NCI-H1417 (cell line): Measurements from ENCODE around the gene PHTF1.

Source experiments
- DNase-seq, 3 experiments: peaks; one replicate each; lab custom pipeline; 2025; lab: John Stamatoyannopoulos, UW

The PHTF1 gene

DNA sequence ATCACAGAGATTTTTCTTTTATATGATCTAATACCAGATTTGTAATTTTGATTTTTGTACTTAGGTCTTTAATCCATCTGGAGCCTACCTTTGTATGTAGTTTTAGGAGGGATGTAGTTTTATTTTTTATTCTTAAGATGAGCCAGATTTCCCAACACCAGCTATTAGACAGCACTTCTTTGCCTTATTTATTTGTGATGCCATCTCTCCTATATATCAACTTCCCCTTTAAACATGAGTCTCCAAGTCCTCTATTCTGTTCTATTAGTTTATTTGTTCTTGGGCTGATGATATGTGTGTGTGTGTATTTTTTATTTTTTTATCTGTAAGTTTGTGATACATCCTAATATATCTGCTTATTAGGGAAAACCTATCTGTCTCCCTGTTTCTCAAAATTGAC, 94.2 kb downstream of the PHTF1 start:
- no peak for DNase-seq

GRCh38 chr1:113663165-113663951, 95.9 kb downstream of the PHTF1 start:
- no peak for DNase-seq

DNA sequence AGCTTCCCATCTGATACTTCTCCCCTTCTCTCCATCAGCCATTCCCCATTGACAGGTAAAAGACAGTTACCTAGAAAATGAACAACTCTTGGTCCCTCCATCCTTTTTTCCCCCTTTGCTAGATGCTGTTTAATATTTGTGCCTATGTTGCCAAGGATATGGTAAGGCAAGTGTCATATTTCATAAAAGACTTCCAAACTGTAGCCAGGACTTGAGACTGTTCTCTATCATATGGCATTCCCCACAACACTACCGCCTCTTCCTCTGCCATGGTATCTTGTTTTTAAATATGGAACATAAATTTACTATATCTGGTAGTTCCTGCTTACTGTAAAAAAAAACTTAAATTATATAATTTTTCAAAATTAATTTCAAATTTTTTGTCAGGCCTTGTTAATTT, 97.2 kb downstream of the PHTF1 start:
- DNase-seq, result no peak

GRCh38 chr1:113660088-113660487, 99.2 kb downstream of the PHTF1 start:
- no peak for DNase-seq

- no peak for DNase-seq
Measured at GRCh38 chr1:113659556-113659955, 99.7 kb downstream of the PHTF1 start.

GRCh38 chr1:113659035-113659434, 100.3 kb downstream of the PHTF1 start:
- no peak for DNase-seq

DNA sequence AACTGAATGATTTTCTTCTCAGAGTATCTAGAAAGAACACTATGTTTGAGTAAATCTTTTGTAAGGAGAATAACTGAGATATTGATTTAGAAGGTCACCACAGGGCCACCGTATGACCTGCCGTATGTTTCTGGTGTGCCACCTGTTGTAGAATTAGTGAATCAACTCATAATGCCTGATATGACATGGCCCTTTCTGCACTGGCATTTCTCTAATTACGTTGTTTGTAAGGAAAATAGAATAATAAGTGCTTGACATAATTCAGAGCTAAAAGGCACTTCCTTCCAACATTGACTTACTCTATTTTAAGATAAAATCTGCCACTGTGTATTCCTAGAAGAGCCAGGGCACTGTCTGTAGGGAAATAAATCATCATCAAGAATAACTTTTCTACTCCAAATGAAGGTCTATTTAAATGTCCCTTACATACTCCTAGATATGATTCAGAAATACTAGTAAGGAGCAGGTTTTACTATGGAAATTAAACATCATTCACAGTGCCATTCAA, 101.7 kb downstream of the PHTF1 start:
- no peak for DNase-seq

GRCh38 chr1:113657126-113657525, 102.2 kb downstream of the PHTF1 start:
- DNase-seq, result no peak

DNA sequence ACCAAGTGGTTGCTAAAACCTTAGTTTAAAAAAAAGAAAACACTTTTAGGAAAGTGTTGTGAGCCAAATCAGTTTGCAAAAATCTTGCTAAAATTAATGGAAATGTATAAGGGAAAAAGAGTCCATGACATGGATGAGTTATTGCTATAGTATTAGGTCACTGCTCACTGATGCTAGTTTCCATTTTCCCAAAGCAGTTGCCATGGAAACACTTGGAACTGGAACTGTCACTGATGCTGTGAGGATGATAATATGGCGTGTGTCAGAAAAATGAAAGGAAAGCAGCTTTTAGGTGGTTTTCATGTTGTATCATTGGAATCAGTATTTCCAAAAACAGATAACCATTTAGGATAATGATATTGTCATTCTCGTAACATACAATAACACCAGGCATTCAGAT, 104.4 kb downstream of the PHTF1 start:
- DNase-seq, result no peak

- DNase-seq, result no peak
Measured at GRCh38 chr1:113653741-113654140, 105.5 kb downstream of the PHTF1 start.

- DNase-seq, result no peak
Measured at GRCh38 chr1:113652771-113653170, 106.5 kb downstream of the PHTF1 start.

DNA sequence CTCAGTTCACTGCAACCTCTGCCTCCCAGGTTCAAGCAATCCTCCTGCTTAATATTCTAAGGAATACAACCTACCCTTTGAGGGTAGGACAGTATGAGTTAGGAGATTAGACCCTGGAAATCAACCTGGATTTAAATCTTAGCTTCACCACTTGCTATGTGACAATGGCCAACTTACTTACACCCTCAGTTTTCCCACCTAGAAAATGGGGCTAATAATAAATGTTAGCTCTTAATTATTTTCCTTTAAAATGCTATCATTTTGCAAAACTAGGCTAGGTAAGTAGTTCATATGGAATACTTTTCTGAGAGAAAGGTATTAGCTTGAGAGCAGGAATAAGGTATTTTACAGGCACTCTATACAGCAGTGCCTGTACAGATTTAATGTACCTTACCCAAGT, 110.8 kb downstream of the PHTF1 start:
- DNase-seq, result no peak

GRCh38 chr1:113647164-113647563, 112.1 kb downstream of the PHTF1 start:
- DNase-seq, result no peak
